ENCODE data around the gene POLR3K.
"Not testable (repeated sequence)": the region's sequence is repeated elsewhere in the genome, so short reads cannot be mapped to it uniquely, and the experiment has no call there.

POLR3K gene

GRCh38 chr16:42069-42457 lies 11.3 kb downstream of the POLR3K start:
- no peak for DNase-seq

GRCh38 chr16:41439-42068 lies 11.9 kb downstream of the POLR3K start:
- DNase-seq: no peak

- DNase-seq: no peak
Measured at GRCh38 chr16:38941-39892, 14.2 kb downstream of the POLR3K start.

GRCh38 chr16:38206-38605 lies 15.2 kb downstream of the POLR3K start:
- DNase-seq: not testable (repeated sequence)

GRCh38 chr16:37511-37910 lies 15.9 kb downstream of the POLR3K start:
- no peak for DNase-seq

GRCh38 chr16:36336-36984 lies 16.9 kb downstream of the POLR3K start:
- DNase-seq: no peak

- no peak for DNase-seq
Measured at GRCh38 chr16:35678-36305, 17.6 kb downstream of the POLR3K start.

- no peak for DNase-seq
Measured at GRCh38 chr16:35011-35677, 18.3 kb downstream of the POLR3K start.

- DNase-seq: no peak
Measured at GRCh38 chr16:34648-34987, 18.8 kb downstream of the POLR3K start.

GRCh38 chr16:33877-34647 lies 19.3 kb downstream of the POLR3K start:
- no peak for DNase-seq

GRCh38 chr16:33154-33876 lies 20.1 kb downstream of the POLR3K start:
- not testable (repeated sequence) for DNase-seq

- not testable (repeated sequence) for DNase-seq
Measured at GRCh38 chr16:30627-31026, 22.8 kb downstream of the POLR3K start.

GRCh38 chr16:25926-26348 lies 27.5 kb downstream of the POLR3K start:
- DNase-seq: not testable (repeated sequence)

GRCh38 chr16:24151-24550 lies 29.3 kb downstream of the POLR3K start:
- not testable (repeated sequence) for DNase-seq

GRCh38 chr16:20886-21285 lies 32.5 kb downstream of the POLR3K start:
- DNase-seq: not testable (repeated sequence)

- DNase-seq: not testable (repeated sequence)
Measured at GRCh38 chr16:17062-17765, 36.2 kb downstream of the POLR3K start.

- peak; percentile 43 for DNase-seq
Measured at GRCh38 chr16:10772-11171, 42.6 kb downstream of the POLR3K start.

GRCh38 chr16:9903-10665 lies 43.3 kb downstream of the POLR3K start:
- no peak for DNase-seq

Data from NCI-H446 treated with DMSO at 0.1 percent for 48 hours (cell line).